TTC549 (cell line): ENCODE data around the gene RGS11.
"Not testable (repeated sequence)": the region's sequence is repeated elsewhere in the genome, so short reads cannot be mapped to it uniquely, and the experiment has no call there.

Experiments used
- FAIRE-seq: peaks from 2 replicates; lab custom pipeline; 2012; peaks lifted over from hg19 to GRCh38; lab: Jason Lieb, UNC

Gene RGS11

GRCh38 chr16:280005-280460, 4.3 kb upstream of the RGS11 start:
- no peak for FAIRE-seq

- FAIRE-seq: no peak
Measured at GRCh38 chr16:279531-279930, 3.8 kb upstream of the RGS11 start.

- FAIRE-seq: no peak
Measured at GRCh38 chr16:278863-279366, 3.2 kb upstream of the RGS11 start.

GRCh38 chr16:276426-277077, 808 bp upstream of the RGS11 start:
- no peak for FAIRE-seq

GRCh38 chr16:275041-275641, 603 bp downstream of the RGS11 start:
- FAIRE-seq: no peak

- no peak for FAIRE-seq
Measured at GRCh38 chr16:273547-274421, 2.0 kb downstream of the RGS11 start.

GRCh38 chr16:272633-273546, 2.9 kb downstream of the RGS11 start:
- no peak for FAIRE-seq

GRCh38 chr16:270381-271255, 5.1 kb downstream of the RGS11 start:
- no peak for FAIRE-seq

GRCh38 chr16:269061-269796, 6.5 kb downstream of the RGS11 start:
- FAIRE-seq: no peak

GRCh38 chr16:268141-269053, 7.3 kb downstream of the RGS11 start:
- no peak for FAIRE-seq

GRCh38 chr16:267562-267961, 8.2 kb downstream of the RGS11 start:
- not testable (repeated sequence) for FAIRE-seq

- FAIRE-seq: no peak
Measured at GRCh38 chr16:266258-267164, 9.2 kb downstream of the RGS11 start.

GRCh38 chr16:265711-266110, 10.0 kb downstream of the RGS11 start:
- no peak for FAIRE-seq

- no peak for FAIRE-seq
Measured at GRCh38 chr16:265002-265529, 10.7 kb downstream of the RGS11 start.

GRCh38 chr16:264440-264951, 11.2 kb downstream of the RGS11 start:
- no peak for FAIRE-seq

GRCh38 chr16:263944-264343, 11.8 kb downstream of the RGS11 start:
- no peak for FAIRE-seq

GRCh38 chr16:263182-263774, 12.5 kb downstream of the RGS11 start:
- no peak for FAIRE-seq
